OCI-LY3 (cell line): ENCODE results near the gene NANOS3.

Experiments used
- CTCF ChIP-seq: fragments of 200-600, 300-600 bp; sonication (generic); IDR thresholded peaks from 2 replicates; pipeline ENCODE4 v1.5.1; 2014; ENCODE audit warnings: antibody characterized with exemption, low read length, low read depth
- EZH2phosphoT487 ChIP-seq: fragments of 200-600 bp; shearing (Covaris generic); IDR thresholded peaks from 2 replicates; pipeline ENCODE4 v1.6.1; 2018; ENCODE audit warnings: antibody characterized with exemption, mixed run types, low read depth

- TF ChIP-seq CTCF: no peak
- no peak for TF ChIP-seq EZH2phosphoT487
These were observed 30.0 kb downstream of the NANOS3 start for GRCh38 chr19:13906910-13907309.
